GM19397 (cell line): Measurements from ENCODE around the gene AGAP9.
"Not testable (repeated sequence)": the region's sequence is repeated elsewhere in the genome, so short reads cannot be mapped to it uniquely, and the experiment has no call there.

ENCODE experiments used
- ATAC-seq: cut with Tn5 transposase; IDR thresholded peaks from one replicate; pipeline ENCODE4 v1.9.1; 2021; ENCODE audit warnings: mild to moderate bottlenecking, moderate library complexity; ENCODE audit not compliant: unreplicated experiment

AGAP9 gene

DNA sequence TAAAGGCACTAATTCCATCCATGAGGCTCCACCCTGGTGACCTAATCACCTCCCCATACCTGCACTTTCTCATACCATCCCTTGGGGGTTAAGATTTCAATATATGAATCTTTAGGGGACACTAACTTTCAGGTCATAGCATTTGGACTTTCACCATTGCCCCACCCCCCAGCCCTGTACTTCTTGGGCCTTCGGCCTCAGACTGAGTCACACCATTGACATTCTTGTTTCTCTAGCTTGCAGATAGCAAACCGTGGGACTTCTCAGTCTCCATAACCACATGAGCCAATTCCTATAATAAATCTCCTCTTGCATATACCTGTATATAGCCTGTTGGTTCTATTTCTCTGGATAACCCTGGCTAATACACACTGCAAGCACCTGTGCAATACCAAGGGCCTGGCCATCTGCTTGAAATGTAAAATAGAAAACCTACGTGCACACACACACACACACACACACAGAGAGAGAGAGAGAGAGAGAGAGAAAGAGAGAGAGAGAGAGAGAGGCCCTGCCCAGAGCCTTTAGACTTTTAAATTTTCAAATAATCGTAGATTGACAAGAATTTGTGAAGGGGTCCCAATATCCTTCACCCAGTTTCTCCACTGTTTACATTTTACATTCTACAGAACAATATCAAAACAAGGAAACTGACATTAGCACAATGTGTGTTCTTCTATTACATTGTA is 64.8 kb downstream of the AGAP9 start:
- no peak for ATAC-seq

DNA sequence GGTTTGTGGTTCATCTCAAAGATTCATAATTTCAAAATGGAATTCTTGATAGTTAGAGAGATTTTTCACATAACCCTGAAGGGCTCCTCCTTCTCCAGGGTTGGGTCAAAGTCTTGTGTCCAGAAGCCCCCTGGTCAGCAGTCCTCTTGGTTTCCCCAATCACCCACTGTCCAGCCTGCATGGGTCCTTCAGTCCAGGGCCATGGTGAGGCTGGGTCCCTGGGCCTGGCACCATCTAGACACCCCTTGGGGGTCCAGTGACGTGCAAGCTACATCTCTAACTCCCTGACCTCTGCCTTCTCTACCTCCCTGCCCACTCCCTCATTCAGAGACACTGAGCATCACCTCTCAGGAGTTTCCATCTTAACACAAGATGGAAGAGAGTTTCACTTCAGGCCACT is 65.6 kb downstream of the AGAP9 start:
- ATAC-seq, result no peak

DNA sequence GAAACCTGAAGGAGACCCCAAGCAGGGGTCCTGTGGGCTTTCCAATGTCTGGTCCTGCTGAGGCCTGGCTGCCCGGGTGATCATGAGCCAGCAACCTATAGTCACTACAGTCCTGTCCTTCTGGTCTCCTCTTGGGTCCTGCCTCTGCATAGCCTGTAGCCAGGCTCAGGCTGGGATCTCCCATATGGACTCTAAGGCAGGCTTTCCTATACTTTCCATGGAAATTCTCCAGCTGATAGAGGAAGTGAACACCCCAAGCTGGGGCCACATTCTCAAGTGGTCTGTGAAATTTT is 66.0 kb downstream of the AGAP9 start:
- no peak for ATAC-seq

DNA sequence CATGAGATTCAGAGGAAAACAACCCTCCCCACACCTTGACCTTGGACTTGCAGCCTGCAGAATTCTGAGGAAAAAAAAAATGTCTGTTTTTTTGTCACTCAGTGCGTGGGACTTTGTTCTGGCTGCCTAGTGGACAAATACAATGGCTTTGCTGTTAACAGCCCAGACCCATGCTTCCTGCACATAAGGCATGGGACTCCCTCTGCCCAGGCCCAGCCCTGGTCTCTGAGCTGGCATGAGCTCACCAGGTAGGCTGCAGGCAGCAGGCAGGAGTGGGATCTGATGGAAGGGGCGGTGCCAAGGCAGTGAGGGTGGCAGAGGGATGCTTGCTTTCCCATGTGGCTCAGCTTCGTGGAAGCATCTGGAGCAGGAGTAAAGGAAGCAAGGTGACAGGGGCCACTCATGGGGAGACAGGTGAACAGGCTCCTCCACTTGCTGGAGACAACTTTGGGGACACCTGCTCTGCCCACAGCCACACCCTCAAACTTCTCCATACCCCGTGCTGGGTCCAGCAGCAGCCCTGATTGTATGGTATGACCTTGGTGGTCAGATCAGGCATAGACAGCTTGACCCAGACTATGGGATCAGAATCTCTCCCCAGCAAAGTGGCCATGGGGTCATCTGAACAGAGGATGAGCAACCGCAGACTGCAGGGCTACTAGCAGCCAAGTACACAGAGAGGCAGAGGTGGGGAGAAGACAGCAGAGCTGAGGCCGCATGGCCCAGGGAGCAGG is 66.5 kb downstream of the AGAP9 start:
- ATAC-seq, result no peak

DNA sequence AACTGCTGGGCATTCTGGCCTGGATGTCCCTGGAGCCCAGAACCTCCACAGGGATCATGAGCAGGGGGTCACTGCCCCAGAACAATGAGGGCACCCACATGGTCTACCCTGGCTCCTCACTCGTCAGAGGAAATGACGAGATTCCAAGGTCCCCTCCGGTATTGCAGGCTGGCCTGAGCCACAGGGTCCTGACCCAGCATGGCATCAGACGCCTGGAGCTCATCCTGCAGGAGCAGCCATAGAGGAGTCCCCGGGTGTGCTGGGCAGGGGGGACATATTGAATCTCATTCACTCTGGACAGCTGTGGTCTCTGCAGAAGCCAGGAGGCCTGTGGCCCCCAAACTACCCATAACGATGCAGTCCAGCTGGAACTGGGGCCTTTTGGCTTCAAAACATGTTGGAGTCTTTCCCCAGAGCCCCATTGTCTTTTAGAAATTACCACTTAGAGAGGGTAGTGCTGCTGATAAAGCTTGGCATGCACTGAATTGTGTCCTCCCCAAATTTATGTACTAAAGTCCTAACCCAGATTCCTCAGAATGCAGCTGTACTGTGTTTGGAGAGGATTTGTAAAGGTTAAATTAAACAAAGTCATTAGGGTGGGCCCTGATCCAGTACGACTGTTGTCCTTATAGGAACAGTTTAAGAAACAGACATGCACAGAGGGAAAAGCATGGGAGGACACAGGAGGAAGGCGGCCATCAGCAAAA is 67.2 kb downstream of the AGAP9 start:
- ATAC-seq, result no peak

DNA sequence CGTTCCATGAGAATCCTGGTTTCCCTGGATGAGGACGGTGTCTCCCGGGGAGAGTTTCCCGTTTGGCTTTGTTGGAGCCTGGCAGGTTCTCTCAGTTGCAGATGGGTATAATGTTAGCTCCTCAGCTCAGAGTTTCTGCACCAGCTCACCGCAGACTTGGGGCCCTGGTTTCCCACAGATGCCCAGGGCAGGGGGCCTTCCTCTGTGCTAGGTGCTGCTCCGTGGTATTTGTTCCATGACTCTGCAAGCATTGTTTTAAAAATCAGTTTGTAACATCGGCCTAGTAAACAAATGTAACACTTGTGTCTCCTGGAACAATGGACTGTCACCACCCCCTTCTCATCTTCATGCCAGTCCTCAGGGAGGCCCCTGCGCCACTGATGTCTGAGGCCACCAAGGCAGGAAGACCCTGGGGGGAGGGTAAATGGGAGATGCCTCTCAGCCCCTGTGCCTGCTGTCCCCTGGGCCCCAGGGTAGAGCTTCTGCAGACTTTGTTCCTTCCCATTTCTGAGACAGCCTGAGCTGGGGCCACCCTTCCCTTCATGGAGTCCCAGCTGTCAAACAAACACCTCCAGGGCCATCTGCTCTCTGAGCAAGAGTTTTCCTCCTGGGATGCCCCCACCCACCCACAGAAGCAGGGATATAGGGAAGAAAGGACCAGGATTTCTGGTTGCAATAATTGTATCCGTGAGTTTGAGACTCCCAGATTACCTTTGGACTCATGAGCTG is 67.9 kb downstream of the AGAP9 start:
- ATAC-seq, result not testable (repeated sequence)

DNA sequence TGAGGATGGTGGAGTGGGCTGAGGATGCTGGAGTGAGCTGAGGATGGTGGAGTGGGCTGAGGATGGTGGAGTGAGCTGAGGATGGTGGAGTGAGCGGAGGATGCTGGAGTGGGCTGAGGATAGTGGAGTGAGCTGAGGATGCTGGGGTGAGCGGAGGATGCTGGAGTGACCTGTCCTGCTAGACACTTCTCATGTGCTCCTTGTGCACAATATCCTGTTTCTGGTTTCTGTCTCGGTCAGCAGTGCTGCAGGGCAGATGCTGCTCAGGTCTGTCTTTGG is 68.7 kb downstream of the AGAP9 start:
- no peak for ATAC-seq

DNA sequence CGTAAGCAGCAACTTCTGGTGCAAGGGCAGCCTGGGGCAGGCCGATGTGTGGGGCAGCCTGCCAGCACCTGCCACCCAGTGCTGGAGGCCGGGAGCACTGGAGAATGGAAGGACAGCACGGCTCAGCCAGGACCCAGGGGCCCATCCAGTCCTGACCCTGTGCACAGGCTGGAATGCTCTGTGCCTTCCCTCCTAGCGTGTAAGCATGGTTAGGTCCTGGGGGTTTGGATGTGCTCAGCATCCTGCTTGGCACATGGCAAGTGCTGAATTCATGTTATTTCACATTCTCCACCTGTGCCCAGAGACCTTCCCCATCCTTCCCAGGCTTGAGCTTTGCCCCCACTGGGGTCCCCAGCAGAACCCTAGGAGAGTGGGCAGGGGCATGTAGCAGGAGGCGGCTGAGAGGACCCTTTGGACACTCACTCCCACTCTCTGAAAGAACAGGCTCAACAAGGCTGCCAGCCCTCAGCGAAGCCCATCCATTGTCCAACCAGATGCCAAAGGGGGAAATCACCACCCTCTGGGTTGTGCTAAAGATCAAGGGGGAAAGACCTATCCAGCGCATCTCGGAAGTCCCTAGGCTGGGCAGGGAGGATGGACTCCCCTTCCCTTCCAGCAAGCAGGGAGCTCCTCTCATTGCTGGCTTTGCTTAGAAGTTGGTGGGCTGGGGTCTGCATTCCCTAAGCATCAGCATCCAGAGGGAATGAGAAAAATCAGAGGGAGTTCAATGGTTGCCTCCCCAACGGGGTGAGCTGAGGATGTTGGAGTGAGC is 69.2 kb downstream of the AGAP9 start:
- no peak for ATAC-seq

DNA sequence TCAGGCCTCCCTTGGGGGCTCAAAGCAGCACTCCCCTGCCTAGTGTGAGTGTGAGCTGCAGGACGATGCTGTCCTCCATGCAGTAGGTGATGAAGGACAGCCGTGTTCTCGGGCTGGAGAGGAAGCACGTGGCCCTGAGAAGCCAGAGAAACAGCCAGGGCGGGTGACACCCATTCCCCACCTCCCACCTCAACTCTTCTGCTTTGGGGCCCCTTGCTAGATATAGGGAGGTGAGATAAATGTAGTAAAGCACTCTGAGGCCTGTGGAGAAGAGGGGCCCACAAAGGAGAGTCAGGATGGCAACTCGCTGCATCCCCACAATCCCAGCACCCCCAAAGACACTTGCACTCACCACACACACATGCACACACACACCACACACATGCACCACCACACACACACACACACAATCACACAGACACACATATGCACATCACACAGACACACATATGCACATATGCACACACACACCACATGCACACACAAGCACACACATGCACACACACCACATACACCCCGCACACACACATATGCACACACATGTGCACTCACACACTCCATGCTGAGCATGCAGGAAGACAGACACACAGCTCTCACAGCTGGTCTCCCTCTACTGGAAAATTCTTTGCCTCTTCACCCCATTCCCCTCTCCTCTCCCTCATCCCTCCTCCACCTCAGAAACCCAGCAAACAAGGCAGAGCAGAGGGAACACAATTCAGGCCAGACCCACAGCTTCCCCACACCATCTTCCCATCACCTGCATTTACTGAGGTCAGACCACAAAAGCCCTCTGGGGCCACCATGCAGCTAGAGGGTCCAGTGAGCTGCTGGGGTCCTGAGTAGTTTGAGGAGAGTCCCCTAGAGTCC is 70.1 kb downstream of the AGAP9 start:
- no peak for ATAC-seq

DNA sequence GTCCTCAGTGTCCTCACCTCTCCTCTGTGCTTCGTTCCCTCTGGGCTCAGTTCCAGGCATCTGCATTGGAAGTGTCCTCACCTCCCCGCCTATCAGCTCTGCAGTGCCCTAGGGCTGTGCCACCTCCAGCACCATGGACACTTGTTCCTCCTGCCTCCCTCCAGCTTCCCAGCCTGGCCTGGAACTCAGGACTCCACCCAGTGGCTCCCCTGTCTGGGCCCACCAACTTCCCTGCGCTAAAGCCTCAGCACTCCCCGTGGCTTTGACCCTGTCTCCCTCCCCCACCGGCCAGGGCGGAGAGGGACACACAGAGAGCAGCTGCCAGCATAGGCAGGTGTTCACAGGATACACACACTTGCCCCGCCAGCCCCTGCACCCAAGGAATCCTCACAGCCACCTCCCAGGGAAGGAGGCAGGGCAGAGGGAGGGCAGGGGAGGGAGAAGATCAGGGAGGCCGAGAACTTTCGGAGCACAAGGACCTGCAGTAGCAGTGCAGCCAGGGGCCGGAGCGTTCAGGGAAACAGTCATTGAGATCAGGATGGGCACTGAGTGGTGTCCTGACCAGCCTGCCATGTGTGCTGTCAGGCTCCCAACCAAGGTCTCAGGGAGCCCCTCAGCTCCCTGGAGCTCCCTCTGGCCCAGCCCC is 70.8 kb downstream of the AGAP9 start:
- no peak for ATAC-seq

DNA sequence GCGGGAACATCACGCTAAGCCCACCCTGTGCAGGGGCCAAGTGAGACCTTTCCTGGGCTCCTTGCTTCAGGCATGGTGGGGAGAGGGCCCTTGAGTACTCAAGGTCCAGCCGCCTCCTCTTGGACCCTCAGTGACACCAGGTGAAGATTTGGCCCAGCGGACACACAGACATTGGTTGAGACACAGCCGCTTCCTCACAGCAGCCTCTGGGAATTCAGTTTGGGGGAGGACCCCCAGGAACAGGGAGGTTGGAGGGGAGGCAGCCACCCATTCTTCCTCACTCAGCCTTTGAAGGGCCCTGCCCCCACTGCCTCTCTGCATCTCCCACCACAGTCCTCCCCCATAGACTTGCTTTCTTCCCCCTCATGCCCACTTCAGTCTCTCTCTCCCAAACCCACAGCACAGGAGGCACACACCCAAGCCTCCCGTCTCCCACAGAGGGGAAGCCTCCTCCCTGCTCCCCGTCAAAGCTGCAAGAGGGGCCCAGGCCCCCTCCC is 71.4 kb downstream of the AGAP9 start:
- no peak for ATAC-seq
